ENCODE data around the gene DOK5.

DNA sequence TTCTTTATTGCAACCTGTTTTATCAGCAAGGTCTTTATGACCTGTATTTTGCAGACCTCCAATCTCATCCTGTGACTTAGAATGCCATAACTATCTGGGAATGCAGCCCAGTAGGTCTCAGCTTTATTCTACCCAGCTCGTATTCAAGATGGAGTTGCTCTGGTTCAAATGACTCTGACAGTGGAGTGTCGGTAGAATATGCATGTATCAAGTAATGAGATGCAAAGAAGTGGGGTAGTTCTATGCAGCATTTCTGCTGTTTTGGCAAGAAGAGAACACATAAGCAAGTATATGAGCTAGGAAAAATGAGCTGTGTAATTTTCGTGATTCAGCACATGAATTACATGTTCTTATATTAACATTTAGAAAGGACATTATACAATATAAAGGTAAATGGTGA, 185.9 kb downstream of the DOK5 start:
- no peak for TF ChIP-seq EZH2phosphoT487 (conservative IDR thresholded peaks at IDR 0.05; ENCODE audit: low read length)
- TF ChIP-seq, protein P1, sequence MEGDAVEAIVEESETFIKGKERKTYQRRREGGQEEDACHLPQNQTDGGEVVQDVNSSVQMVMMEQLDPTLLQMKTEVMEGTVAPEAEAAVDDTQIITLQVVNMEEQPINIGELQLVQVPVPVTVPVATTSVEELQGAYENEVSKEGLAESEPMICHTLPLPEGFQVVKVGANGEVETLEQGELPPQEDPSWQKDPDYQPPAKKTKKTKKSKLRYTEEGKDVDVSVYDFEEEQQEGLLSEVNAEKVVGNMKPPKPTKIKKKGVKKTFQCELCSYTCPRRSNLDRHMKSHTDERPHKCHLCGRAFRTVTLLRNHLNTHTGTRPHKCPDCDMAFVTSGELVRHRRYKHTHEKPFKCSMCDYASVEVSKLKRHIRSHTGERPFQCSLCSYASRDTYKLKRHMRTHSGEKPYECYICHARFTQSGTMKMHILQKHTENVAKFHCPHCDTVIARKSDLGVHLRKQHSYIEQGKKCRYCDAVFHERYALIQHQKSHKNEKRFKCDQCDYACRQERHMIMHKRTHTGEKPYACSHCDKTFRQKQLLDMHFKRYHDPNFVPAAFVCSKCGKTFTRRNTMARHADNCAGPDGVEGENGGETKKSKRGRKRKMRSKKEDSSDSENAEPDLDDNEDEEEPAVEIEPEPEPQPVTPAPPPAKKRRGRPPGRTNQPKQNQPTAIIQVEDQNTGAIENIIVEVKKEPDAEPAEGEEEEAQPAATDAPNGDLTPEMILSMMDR (IDR thresholded peaks at IDR 0.05; ENCODE audit: insufficient read depth, low read length, poor library complexity, severe bottlenecking) = no peak

Data from SU-DHL-6 (cell line).